Epithelial cell of proximal tubule (primary cell): Measurements from ENCODE around the gene GPR15LG. TPM values are rescaled to one million over a fixed set of nuclear protein-coding genes. Genes with fewer than 3 reads are reported as not detected.
"Not testable (repeated sequence)": the region's sequence is repeated elsewhere in the genome, so short reads cannot be mapped to it uniquely, and the experiment has no call there.

Experiments used
- DNase-seq: peaks from one replicate; pipeline ENCODE4 v3.0.0-alpha.2; 2011; ENCODE audit warnings: low read depth
- H3K4me3 ChIP-seq: 2 replicates; pipeline ENCODE4 v1.5.1; 2011; ENCODE audit warnings: low read depth, mild to moderate bottlenecking, low read length
- CTCF ChIP-seq: conservative IDR thresholded peaks from 2 replicates; pipeline ENCODE4 v1.5.1; 2012; ENCODE audit warnings: low read depth, mild to moderate bottlenecking, low read length
- total RNA-seq: library from RNA; depleted of rRNA; stranded (reverse); fragments of >200 nt; gene quantifications from 2 replicates; pipeline ENCODE4 v1.2.3, GENCODE V29; 2015

Gene GPR15LG
- total RNA-seq, 1 donor from 2014 or later: not detected

GRCh38 chr10:84176836-84177474 is 3.4 kb downstream of the GPR15LG start:
- H3K4me3 ChIP-seq: no peak overlapping the region
- no peak for DNase-seq
- no peak for TF ChIP-seq CTCF

- no peak for TF ChIP-seq CTCF
- H3K4me3 ChIP-seq: no peak overlapping the region
- no peak for DNase-seq
These were observed 4.0 kb downstream of the GPR15LG start for GRCh38 chr10:84177541-84178141.

GRCh38 chr10:84178160-84178609 is 4.6 kb downstream of the GPR15LG start:
- no peak overlapping the region for H3K4me3 ChIP-seq
- TF ChIP-seq CTCF: no peak
- no peak for DNase-seq

GRCh38 chr10:84179059-84179710 is 5.6 kb downstream of the GPR15LG start:
- peak; percentile 96 for DNase-seq
- TF ChIP-seq CTCF: no peak
- no peak overlapping the region for H3K4me3 ChIP-seq

GRCh38 chr10:84180386-84180785 is 6.8 kb downstream of the GPR15LG start:
- not testable (repeated sequence) for H3K4me3 ChIP-seq, DNase-seq

GRCh38 chr10:84181631-84182030 is 8.0 kb downstream of the GPR15LG start:
- no peak for TF ChIP-seq CTCF

GRCh38 chr10:84184517-84184916 is 10.9 kb downstream of the GPR15LG start:
- no peak for DNase-seq
- H3K4me3 ChIP-seq: no peak overlapping the region
- no peak for TF ChIP-seq CTCF

More at GRCh38 chr10:84181631-84182030, 8.0 kb downstream of the GPR15LG start:
- no peak overlapping the region for H3K4me3 ChIP-seq
- DNase-seq: no peak
